HG03432 (cell line): ENCODE data around the gene FEV.
A peak's percentile ranks its signal among the peaks of the same experiment; 100 is the strongest.

Source experiments
- ATAC-seq: cut with Tn5 transposase; IDR thresholded peaks from one replicate; pipeline ENCODE4 v1.9.1; 2021; ENCODE audit warnings: mild to moderate bottlenecking, moderate library complexity; ENCODE audit not compliant: unreplicated experiment

FEV gene

GRCh38 chr2:218979846-218980734 lies 4.9 kb downstream of the FEV start:
- peak; percentile 90 for ATAC-seq

GRCh38 chr2:218975060-218975777 lies 9.8 kb downstream of the FEV start:
- no peak for ATAC-seq

- no peak for ATAC-seq
Measured at GRCh38 chr2:218970894-218971293, 14.1 kb downstream of the FEV start.

- ATAC-seq, result no peak
Measured at GRCh38 chr2:218964041-218964771, 20.8 kb downstream of the FEV start.

- no peak for ATAC-seq
Measured at GRCh38 chr2:218963601-218964000, 21.4 kb downstream of the FEV start.

GRCh38 chr2:218962859-218963492 lies 22.0 kb downstream of the FEV start:
- ATAC-seq, result no peak

- ATAC-seq, result no peak
Measured at GRCh38 chr2:218961651-218962570, 23.1 kb downstream of the FEV start.

- ATAC-seq, result no peak
Measured at GRCh38 chr2:218961229-218961628, 23.8 kb downstream of the FEV start.

GRCh38 chr2:218960309-218961165 lies 24.4 kb downstream of the FEV start:
- ATAC-seq, result no peak

GRCh38 chr2:218959761-218960308 lies 25.1 kb downstream of the FEV start:
- no peak for ATAC-seq

GRCh38 chr2:218959141-218959731 lies 25.7 kb downstream of the FEV start, which contains the start of gene CDK5R2:
CDK5R2 (plus strand) TSS chr2:218959666; CDS start chr2:218959821, 155 bp downstream.
- peak; percentile 99 for ATAC-seq

- no peak for ATAC-seq
Measured at GRCh38 chr2:218958276-218958675, 26.7 kb downstream of the FEV start.

- no peak for ATAC-seq
Measured at GRCh38 chr2:218957671-218958070, 27.3 kb downstream of the FEV start.

GRCh38 chr2:218956039-218956438 lies 28.9 kb downstream of the FEV start:
- no peak for ATAC-seq

- no peak for ATAC-seq
Measured at GRCh38 chr2:218954541-218955300, 30.3 kb downstream of the FEV start.

GRCh38 chr2:218953366-218953954 lies 31.5 kb downstream of the FEV start:
- no peak for ATAC-seq

- ATAC-seq, result no peak
Measured at GRCh38 chr2:218952160-218952559, 32.8 kb downstream of the FEV start.
